ENCODE results near the gene B4GALNT2.
"Not testable (repeated sequence)": the region's sequence is repeated elsewhere in the genome, so short reads cannot be mapped to it uniquely, and the experiment has no call there.

The B4GALNT2 gene

DNA sequence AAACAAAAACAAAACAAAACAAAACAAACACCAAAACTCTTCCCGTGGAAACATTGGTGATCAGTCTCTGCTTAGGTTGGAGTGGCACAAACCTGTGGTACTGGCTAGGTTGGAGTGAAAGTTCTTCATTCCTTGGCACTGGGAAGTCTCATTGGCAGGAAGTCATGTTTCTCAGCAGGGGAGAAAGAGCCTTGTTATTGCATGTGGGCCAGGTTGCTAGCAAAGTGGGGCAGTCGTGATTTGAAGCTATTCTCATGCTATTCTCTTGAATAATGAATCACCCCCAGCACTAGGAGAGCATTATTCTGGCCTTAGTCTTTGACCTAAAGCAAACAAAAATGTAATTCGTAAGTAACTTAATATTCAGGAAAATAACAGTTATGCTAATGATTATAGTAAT lies 24.3 kb upstream of the B4GALNT2 start:
- H3K9me3 Mint-ChIP-seq, result no peaks in the 10 kb centered on the region
- no peaks in the 10 kb centered on the region for H3K4me1 Mint-ChIP-seq
- no peak for DNase-seq (ENCODE audit: low spot score in 2 of 2)
- H3K4me3 Mint-ChIP-seq, result no peak overlapping the region
- no peak overlapping the region for H3K27ac Mint-ChIP-seq
- no peaks in the 10 kb centered on the region for H3K36me3 Mint-ChIP-seq
- ATAC-seq, result no peak

GRCh38 chr17:49110509-49110908 lies 22.1 kb upstream of the B4GALNT2 start:
- ATAC-seq, result no peak
- Mint-ChIP-seq H3K4me1 (no peaks in the 10 kb centered on the region), H3K4me3 (no peak overlapping the region), H3K27ac (no peak overlapping the region), H3K36me3 (no peaks in the 10 kb centered on the region), H3K9me3 (no peaks in the 10 kb centered on the region)
- no peak for DNase-seq (ENCODE audit: low spot score in 2 of 2)

DNA sequence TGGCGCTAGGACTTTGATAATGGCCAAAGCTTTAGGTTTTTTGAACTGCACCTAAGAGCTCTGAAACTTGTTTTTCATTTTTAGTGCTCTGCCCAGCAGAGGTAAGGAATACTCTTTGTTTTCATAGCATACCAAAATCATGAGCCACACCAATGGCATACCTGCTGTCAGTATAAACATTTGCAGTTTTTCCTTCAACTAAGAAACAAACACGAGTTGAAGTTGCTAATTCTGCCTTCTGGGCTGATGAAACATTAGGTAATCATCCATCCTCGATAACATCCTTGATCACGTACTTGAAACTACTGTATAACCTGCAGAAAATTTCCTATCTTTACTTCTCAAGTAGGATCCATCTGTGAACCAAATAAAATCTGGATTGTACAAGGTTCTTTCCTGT lies 20.6 kb upstream of the B4GALNT2 start:
- no peaks in the 10 kb centered on the region for H3K9me3 Mint-ChIP-seq
- H3K27ac Mint-ChIP-seq, result no peak overlapping the region
- no peaks in the 10 kb centered on the region for H3K4me1 Mint-ChIP-seq
- no peaks in the 10 kb centered on the region for H3K36me3 Mint-ChIP-seq
- no peak overlapping the region for H3K4me3 Mint-ChIP-seq
- DNase-seq (ENCODE audit: low spot score in 2 of 2), result no peak
- ATAC-seq, result no peak

- Mint-ChIP-seq H3K36me3 (no peaks in the 10 kb centered on the region), H3K9me3 (no peaks in the 10 kb centered on the region), H3K4me3 (no peak overlapping the region), H3K27ac (no peak overlapping the region), H3K4me1 (no peaks in the 10 kb centered on the region)
- ATAC-seq (no peak), DNase-seq (ENCODE audit: low spot score in 2 of 2) (no peak)
These were observed 19.6 kb upstream of the B4GALNT2 start for GRCh38 chr17:49112936-49113335.

GRCh38 chr17:49114703-49115102 lies 17.9 kb upstream of the B4GALNT2 start:
- Mint-ChIP-seq H3K4me3 (no peak overlapping the region), H3K4me1 (no peaks in the 10 kb centered on the region), H3K27ac (no peak overlapping the region), H3K9me3 (no peaks in the 10 kb centered on the region), H3K36me3 (no peaks in the 10 kb centered on the region)
- ATAC-seq (no peak), DNase-seq (ENCODE audit: low spot score in 2 of 2) (no peak)

- no peaks in the 10 kb centered on the region for H3K36me3 Mint-ChIP-seq
- H3K9me3 Mint-ChIP-seq, result no peaks in the 10 kb centered on the region
- ATAC-seq (no peak), DNase-seq (ENCODE audit: low spot score in 2 of 2) (no peak)
- H3K4me3 Mint-ChIP-seq, result no peak overlapping the region
- no peak overlapping the region for H3K27ac Mint-ChIP-seq
- H3K4me1 Mint-ChIP-seq, result no peaks in the 10 kb centered on the region
These were observed 14.9 kb upstream of the B4GALNT2 start for GRCh38 chr17:49117587-49118230.

DNA sequence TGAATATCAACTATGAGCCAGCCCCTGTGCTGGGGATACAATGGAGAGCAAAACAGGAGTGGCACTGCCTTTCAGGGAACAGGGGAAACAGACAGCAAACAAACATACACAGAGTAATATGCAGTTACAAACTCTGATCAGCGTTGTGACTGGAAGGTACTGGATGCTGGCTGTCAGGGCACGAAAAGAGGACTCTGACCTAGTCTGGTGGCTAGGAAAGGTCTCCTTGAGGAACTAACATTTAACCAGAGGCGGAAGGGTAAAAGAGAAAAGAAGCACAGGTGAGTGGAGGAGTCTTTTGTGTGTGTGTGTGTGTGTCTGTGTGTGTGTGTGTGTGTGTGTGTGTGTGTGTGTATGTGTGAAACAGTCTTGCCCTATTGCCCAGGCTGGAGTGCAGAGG lies 12.4 kb upstream of the B4GALNT2 start:
- Mint-ChIP-seq H3K36me3 (no peaks in the 10 kb centered on the region), H3K9me3 (no peaks in the 10 kb centered on the region), H3K27ac (no peak overlapping the region), H3K4me3 (no peak overlapping the region), H3K4me1 (no peaks in the 10 kb centered on the region)
- no peak for DNase-seq (ENCODE audit: low spot score in 2 of 2)
- ATAC-seq, result no peak

DNA sequence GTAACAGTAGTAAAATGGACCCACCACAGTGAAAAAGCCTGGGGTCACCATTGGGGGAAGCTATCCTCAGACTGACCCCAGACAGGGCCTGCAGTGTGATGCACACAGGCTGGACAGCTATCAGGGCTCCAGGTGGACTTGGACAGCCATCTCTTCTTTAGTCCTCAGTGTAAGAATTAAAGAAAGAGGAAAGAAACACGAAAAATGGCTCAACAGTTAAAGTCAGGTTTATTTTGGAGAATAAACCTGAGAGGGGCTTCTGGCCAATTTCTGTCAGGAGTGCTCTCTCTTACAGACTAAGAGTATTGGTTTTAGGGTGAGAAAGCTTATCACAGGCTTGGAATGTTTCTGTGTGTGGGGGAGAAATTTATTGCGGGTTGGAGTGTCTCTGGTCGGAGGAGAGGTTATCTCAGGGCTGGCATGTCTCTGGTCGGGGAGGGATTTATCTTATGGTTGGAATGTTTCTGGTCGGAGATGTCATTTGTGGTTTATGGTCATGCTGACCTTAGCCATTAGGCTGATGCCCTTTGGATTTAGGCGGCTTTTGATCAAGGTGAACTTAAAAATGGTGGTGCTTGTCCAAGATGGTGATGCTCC lies 10.8 kb upstream of the B4GALNT2 start:
- H3K9me3 Mint-ChIP-seq, result no peaks in the 10 kb centered on the region
- no peaks in the 10 kb centered on the region for H3K4me1 Mint-ChIP-seq
- no peak for DNase-seq (ENCODE audit: low spot score in 2 of 2)
- no peaks in the 10 kb centered on the region for H3K36me3 Mint-ChIP-seq
- H3K27ac Mint-ChIP-seq, result no peak overlapping the region
- ATAC-seq, result no peak
- no peak overlapping the region for H3K4me3 Mint-ChIP-seq

GRCh38 chr17:49122566-49122965 lies 10.0 kb upstream of the B4GALNT2 start:
- Mint-ChIP-seq H3K4me3 (no peak overlapping the region), H3K36me3 (no peaks in the 10 kb centered on the region), H3K9me3 (no peaks in the 10 kb centered on the region), H3K27ac (no peak overlapping the region), H3K4me1 (no peaks in the 10 kb centered on the region)
- DNase-seq (ENCODE audit: low spot score in 2 of 2) (no peak), ATAC-seq (no peak)

DNA sequence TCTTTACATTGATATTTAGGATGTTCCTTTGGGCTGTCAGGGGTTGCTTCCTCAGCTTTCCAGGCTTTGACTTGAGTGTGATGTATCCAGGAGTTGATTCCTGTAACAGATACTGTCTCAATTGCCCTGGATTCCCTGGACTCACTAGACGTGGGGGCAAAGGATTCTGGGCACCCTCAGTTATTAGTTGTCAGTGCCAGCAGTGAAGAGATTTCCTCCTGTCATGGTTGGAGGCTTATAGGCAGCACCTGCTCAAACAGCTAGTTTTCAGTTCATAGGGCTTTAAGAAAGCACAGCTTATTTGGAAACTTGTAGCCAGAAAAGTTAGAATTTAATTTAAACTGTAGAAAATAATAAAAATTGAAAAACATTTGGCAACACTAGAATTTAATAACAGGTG lies 9.5 kb upstream of the B4GALNT2 start:
- ATAC-seq (no peak), DNase-seq (ENCODE audit: low spot score in 2 of 2) (no peak)
- H3K9me3 Mint-ChIP-seq, result no peaks in the 10 kb centered on the region
- H3K27ac Mint-ChIP-seq, result no peak overlapping the region
- H3K4me3 Mint-ChIP-seq, result no peak overlapping the region
- no peaks in the 10 kb centered on the region for H3K4me1 Mint-ChIP-seq
- H3K36me3 Mint-ChIP-seq, result no peaks in the 10 kb centered on the region

DNA sequence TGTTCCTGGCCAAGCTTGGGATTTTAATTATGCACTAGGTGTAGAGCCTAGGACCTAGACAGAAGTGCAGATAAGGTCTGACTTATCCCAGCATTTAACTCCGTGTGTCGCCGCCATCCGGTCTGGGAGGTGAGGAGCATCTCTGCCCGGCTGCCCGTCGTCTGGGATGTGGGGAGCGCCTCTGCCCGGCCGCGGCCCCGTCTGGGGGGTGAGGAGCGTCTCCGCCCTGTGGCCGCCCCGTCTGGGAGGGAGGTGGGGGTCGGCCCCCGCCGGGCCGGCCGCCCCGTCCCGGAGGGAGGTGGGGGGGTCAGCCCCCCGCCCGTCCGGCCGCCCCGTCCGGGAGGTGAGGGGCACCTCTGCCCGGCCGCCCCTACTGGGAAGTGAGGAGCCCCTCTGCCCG lies 7.1 kb upstream of the B4GALNT2 start:
- DNase-seq (ENCODE audit: low spot score in 2 of 2) (no peak), ATAC-seq (no peak)
- H3K36me3 Mint-ChIP-seq, result no peaks in the 10 kb centered on the region
- H3K27ac Mint-ChIP-seq, result no peak overlapping the region
- H3K9me3 Mint-ChIP-seq, result no peaks in the 10 kb centered on the region
- no peaks in the 10 kb centered on the region for H3K4me1 Mint-ChIP-seq
- no peak overlapping the region for H3K4me3 Mint-ChIP-seq

DNA sequence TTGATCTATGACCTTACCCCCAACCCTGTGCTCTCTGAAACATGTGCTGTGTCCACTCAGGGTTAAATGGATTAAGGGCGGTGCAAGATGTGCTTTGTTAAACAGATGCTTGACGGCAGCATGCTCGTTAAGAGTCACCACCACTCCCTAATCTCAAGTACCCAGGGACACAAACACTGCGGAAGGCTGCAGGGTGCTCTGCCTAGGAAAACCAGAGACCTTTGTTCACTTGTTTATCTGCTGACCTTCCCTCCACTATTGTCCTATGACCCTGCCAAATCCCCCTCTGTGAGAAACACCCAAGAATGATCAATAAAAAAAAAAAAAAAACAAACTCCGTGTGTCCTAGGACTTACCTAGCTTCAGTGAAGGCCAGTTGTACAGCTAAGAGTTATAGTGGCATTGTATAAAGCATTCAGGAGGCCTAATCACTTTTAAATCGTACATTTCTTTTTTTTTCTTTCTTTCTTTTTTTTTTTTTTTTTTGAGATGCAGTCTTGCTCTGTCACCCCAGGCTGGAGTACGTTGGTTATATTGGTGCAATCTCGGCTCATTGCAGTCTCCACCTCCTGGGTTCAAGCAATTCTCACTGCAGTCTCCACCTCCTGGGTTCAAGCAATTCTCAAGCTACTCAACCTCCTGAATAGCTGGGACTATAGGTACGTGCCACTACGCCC lies 6.2 kb upstream of the B4GALNT2 start:
- H3K27ac Mint-ChIP-seq; DNase-seq (ENCODE audit: low spot score in 2 of 2); ATAC-seq; H3K9me3 Mint-ChIP-seq; H3K36me3 Mint-ChIP-seq; H3K4me1 Mint-ChIP-seq; H3K4me3 Mint-ChIP-seq: not testable (repeated sequence)

DNA sequence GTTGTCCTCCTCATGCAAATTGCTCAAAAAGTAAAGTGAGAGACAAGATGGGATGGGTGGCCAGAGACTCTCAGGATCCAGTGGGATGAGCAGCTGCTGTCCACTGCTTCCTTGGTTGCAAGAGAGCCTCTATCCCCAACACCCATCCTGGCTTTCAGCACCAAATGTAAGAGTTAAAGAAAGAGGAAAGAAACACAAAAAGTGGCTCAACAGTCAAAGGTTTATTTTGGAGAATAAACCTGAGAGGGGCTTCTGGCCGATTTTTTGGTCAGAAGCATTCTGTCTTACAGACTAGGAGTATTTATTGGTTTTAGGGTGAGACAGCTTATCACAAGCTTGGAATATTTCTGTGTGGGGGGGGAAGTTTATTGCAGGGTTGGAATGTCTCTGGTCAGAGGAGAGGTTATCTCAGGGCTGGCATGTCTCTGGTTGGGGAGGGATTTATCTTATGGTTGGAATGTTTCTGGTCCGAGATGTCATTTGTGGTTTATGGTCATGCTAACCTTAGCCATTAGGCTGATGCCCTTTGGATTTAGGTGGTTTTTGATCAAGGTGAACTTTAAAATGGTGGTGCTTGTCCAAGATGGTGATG lies 3.1 kb upstream of the B4GALNT2 start:
- not testable (repeated sequence) for H3K4me1 Mint-ChIP-seq; ATAC-seq; H3K27ac Mint-ChIP-seq; DNase-seq (ENCODE audit: low spot score in 2 of 2); H3K36me3 Mint-ChIP-seq; H3K4me3 Mint-ChIP-seq; H3K9me3 Mint-ChIP-seq

GRCh38 chr17:49130891-49131290 lies 1.7 kb upstream of the B4GALNT2 start:
- Mint-ChIP-seq H3K4me3 (no peak overlapping the region), H3K4me1 (peaks cover 8% of the 10 kb centered on the region), H3K9me3 (no peaks in the 10 kb centered on the region), H3K36me3 (no peaks in the 10 kb centered on the region), H3K27ac (no peak overlapping the region)
- DNase-seq (ENCODE audit: low spot score in 2 of 2) (no peak), ATAC-seq (no peak)

GRCh38 chr17:49132317-49132698 lies 261 bp upstream of the B4GALNT2 start:
- Mint-ChIP-seq H3K27ac (no peak overlapping the region), H3K36me3 (no peaks in the 10 kb centered on the region), H3K4me1 (peaks cover 8% of the 10 kb centered on the region), H3K4me3 (peak overlapping the region; percentile 64), H3K9me3 (no peaks in the 10 kb centered on the region)
- DNase-seq (ENCODE audit: low spot score in 2 of 2), result no peak
- ATAC-seq, result no peak

DNA sequence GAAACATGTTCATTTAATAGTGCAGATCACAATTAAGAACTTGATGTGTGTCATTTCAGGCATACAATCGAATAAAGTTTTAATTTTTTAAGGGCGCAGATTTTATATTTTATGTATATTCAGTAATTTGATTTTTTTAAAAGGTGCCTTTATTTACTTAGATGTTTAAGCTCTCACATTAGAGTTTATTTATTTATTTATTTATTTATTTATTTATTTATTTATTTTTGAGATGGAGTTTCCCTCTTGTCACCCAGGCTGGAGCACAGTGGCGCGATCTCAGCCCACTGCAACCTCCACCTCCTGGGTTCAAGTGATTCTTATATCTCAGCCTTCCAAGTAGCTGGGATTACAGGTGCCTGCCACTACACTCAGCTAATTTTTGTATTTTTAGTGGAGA lies 3.8 kb downstream of the B4GALNT2 start:
- ATAC-seq, result no peak
- Mint-ChIP-seq H3K4me3 (no peak overlapping the region), H3K27ac (no peak overlapping the region), H3K9me3 (no peaks in the 10 kb centered on the region), H3K4me1 (peaks cover 8% of the 10 kb centered on the region), H3K36me3 (no peaks in the 10 kb centered on the region)
- no peak for DNase-seq (ENCODE audit: low spot score in 2 of 2)
